ENCODE results near the gene PLCG1. TPM values are rescaled to one million over a fixed set of nuclear protein-coding genes. Genes with fewer than 3 reads are reported as not detected.
"Not testable (repeated sequence)": the region's sequence is repeated elsewhere in the genome, so short reads cannot be mapped to it uniquely, and the experiment has no call there.

Gene PLCG1
- total and polyA plus RNA-seq, 11 donors = 32.5 to 72.2 (median 52.8) TPM

DNA sequence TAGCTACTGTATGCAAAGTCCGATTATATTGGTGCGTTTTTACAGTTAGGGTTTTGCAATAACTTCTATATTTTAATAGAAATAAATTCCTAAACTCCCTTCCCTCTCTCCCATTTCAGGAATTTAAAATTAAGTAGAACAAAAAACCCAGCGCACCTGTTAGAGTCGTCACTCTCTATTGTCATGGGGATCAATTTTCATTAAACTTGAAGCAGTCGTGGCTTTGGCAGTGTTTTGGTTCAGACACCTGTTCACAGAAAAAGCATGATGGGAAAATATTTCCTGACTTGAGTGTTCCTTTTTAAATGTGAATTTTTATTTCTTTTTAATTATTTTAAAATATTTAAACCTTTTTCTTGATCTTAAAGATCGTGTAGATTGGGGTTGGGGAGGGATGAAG is 13.7 kb upstream of the PLCG1 start:
- H3K9me3 ChIP-seq = no peaks in the 10 kb centered on the region
- H3K36me3 ChIP-seq = peaks cover 2 to 84% (median 78%) of the 10 kb centered on the region in 9 donors
- H3K4me3 ChIP-seq = no peak overlapping the region
- H3K4me1 ChIP-seq = peaks cover 0 to 3% (median 0%) of the 10 kb centered on the region in 12 donors
- no peak overlapping the region for H3K27ac ChIP-seq
- DNase-seq (no peak), ATAC-seq (no peak)
- WGBS, 4 donors = 89 to 92% (median 91%) methylated on average over 6 of the region's 6 CpGs
- no peak for TF ChIP-seq POLR2A (IDR thresholded peaks at IDR 0.05)
- no peak for TF ChIP-seq CTCF (IDR thresholded peaks at IDR 0.05)
- no peaks in the 10 kb centered on the region for H3K27me3 ChIP-seq
- intact Hi-C loops (cut with DNase I) = no loop called here

- no peaks in the 10 kb centered on the region for H3K9me3 ChIP-seq
- no peak for DNase-seq
- no peak for ATAC-seq
- 70 to 79% (median 74%) methylated on average over 3 of the region's 3 CpGs for WGBS, 4 donors
- no peak overlapping the region for H3K27ac ChIP-seq
- intact Hi-C loops (cut with DNase I) = no loop called here
- peaks cover 0 to 3% (median 0%) of the 10 kb centered on the region in 12 donors for H3K4me1 ChIP-seq
- H3K36me3 ChIP-seq = peaks cover 2 to 75% (median 69%) of the 10 kb centered on the region in 9 donors
- H3K4me3 ChIP-seq = no peak overlapping the region
- no peak for TF ChIP-seq CTCF (IDR thresholded peaks at IDR 0.05)
- no peak for TF ChIP-seq POLR2A (IDR thresholded peaks at IDR 0.05)
- no peaks in the 10 kb centered on the region for H3K27me3 ChIP-seq
Observed at GRCh38 chr20:41124451-41125094, 12.8 kb upstream of the PLCG1 start.

DNA sequence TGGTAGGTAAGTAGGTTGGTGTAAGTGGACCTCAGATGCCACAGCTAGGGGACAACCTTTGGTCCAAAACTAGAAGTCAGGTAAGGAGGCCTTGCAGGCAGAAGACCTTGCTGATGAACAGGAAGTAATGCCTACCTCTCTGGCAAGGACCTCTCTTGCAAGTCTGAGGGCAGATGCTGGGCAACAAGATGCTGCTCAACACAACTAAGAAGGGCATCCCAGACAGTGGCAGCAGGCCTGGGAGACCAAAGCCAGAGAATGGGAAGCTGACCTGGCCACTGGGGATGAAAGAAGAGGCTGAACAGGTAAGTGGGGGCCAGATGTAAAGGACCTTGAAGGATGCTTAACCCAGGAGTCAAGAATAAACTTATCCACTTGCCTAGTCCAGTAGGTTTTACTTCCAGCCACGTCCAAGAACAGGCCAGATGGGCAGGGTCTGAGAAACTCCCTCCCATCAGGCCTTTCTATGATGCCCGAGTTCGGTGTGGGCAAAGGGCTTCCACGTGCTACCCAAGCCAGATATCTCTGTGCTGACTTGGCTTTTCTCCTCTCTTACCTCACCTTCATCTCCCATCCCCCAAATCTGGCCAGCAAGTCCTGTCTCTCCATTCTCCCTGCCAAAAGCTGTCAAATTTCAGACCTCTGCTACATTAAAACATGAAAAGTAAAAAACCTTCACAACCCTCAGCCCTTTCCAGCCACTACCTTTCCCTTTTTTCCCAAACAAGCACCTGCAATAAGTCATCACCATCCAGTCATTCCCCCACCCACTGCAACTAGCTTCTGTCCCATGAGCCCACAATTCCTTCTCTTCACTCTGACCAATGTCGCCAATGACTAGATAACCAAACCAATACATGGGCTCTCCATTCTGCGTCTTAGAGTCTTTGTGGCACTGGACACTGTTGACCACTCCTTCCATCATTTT is 11.5 kb upstream of the PLCG1 start:
- Histone ChIP-seq H3K36me3 (peaks cover 2 to 63% (median 57%) of the 10 kb centered on the region in 9 donors), H3K4me3 (no peak overlapping the region), H3K27ac (no peak overlapping the region), H3K27me3 (no peaks in the 10 kb centered on the region), H3K4me1 (peaks cover 0 to 3% (median 0%) of the 10 kb centered on the region in 12 donors), H3K9me3 (no peaks in the 10 kb centered on the region)
- intact Hi-C loops (cut with DNase I) = no loop called here
- 70 to 75% (median 73%) methylated on average over 6 of the region's 6 CpGs for WGBS, 4 donors
- TF ChIP-seq CTCF (IDR thresholded peaks at IDR 0.05) (no peak), POLR2A (IDR thresholded peaks at IDR 0.05) (no peak)
- DNase-seq = no peak
- ATAC-seq = peak in 3 of 4 donors; percentile 17 to 38 (median 28)

- TF ChIP-seq CTCF (IDR thresholded peaks at IDR 0.05) = no peak
- no peak for TF ChIP-seq POLR2A (IDR thresholded peaks at IDR 0.05)
- WGBS, 4 donors = 76 to 88% (median 80%) methylated on average over 3 of the region's 3 CpGs
- intact Hi-C loops (cut with DNase I) = no loop called here
- Histone ChIP-seq H3K27ac (no peak overlapping the region), H3K9me3 (no peaks in the 10 kb centered on the region), H3K4me1 (peaks cover 0 to 3% (median 0%) of the 10 kb centered on the region in 12 donors), H3K4me3 (no peak overlapping the region), H3K36me3 (peaks cover under 1 to 53% (median 47%) of the 10 kb centered on the region in 9 donors), H3K27me3 (no peaks in the 10 kb centered on the region)
- peak in 1 of 4 donors; percentile 9 for ATAC-seq
- DNase-seq = no peak
Observed at GRCh38 chr20:41126719-41127118, 10.6 kb upstream of the PLCG1 start.

- ATAC-seq; DNase-seq; H3K4me3 ChIP-seq; intact Hi-C loops (cut with DNase I); H3K27me3 ChIP-seq; H3K27ac ChIP-seq; H3K4me1 ChIP-seq; H3K9me3 ChIP-seq: not testable (repeated sequence)
- WGBS, 4 donors = 75 to 100% methylated on average over 1 of the region's 3 CpGs; no CpG with 5 or more reads in 2 of the 4 donors
- peaks cover 0 to 37% (median 31%) of the 10 kb centered on the region in 9 donors for H3K36me3 ChIP-seq
Observed at GRCh38 chr20:41128317-41128716, 9.0 kb upstream of the PLCG1 start.
